OCI-LY7 (cell line): Measurements from ENCODE around the gene PPBP. TPM values are rescaled to one million over a fixed set of nuclear protein-coding genes. Genes with fewer than 3 reads are reported as not detected.
"Not testable (repeated sequence)": the region's sequence is repeated elsewhere in the genome, so short reads cannot be mapped to it uniquely, and the experiment has no call there.

ENCODE experiments used
- BruUV-seq: library from RNA; stranded (reverse); fragments of 400-500 nt; replicated peaks from 2 replicates; lab custom pipeline; 2021; lab: Mats Ljungman, UMichigan
- CTCF ChIA-PET: fragments of 300-600 bp; sonication (Branson Sonifier 250); formaldehyde crosslinking; loops from one replicate; lab custom pipeline; 2022; ENCODE audit warnings: antibody characterized with exemption; ENCODE audit not compliant: unreplicated experiment; lab: Charles Lee
- POLR2A ChIA-PET: fragments of 300-600 bp; sonication (Branson Sonifier 250); formaldehyde crosslinking; loops from one replicate; lab custom pipeline; 2022; ENCODE audit warnings: antibody characterized with exemption; lab: Charles Lee
- DNase-seq: peaks from one replicate; pipeline ENCODE4 v3.0.0-alpha.2; 2015; ENCODE audit warnings: low spot score
- H2AFZ ChIP-seq: fragments of 200-600 bp; sonication (generic), shearing (Covaris generic); 2 replicates; pipeline ENCODE4 v1.6.1; 2014; ENCODE audit warnings: mild to moderate bottlenecking, antibody characterized with exemption, low read length, moderate library complexity
- H3K27ac ChIP-seq: fragments of 200-600 bp; sonication (generic); 2 replicates; pipeline ENCODE4 v1.5.1; 2014; ENCODE audit warnings: mixed run types, low read depth, mild to moderate bottlenecking, moderate library complexity, low read length, inconsistent platforms; ENCODE audit not compliant: poor library complexity, severe bottlenecking
- H3K36me3 ChIP-seq: fragments of 200-600 bp; sonication (generic); 2 replicates; pipeline ENCODE4 v1.6.1; 2014; ENCODE audit warnings: mild to moderate bottlenecking, antibody characterized with exemption, low read length, moderate library complexity, mixed read lengths; ENCODE audit not compliant: insufficient read depth
- H3K4me1 ChIP-seq: fragments of 200-600 bp; sonication (generic); 2 replicates; pipeline ENCODE4 v1.5.1; 2014; ENCODE audit warnings: mild to moderate bottlenecking, low read length; ENCODE audit not compliant: insufficient read depth, poor library complexity, severe bottlenecking
- H3K4me2 ChIP-seq: fragments of 200-600 bp; sonication (generic); 2 replicates; pipeline ENCODE4 v1.6.1; 2014; ENCODE audit warnings: mild to moderate bottlenecking, low read length
- H3K4me3 ChIP-seq: fragments of 200-600 bp; sonication (generic); 2 replicates; pipeline ENCODE4 v1.5.1; 2014; ENCODE audit warnings: mild to moderate bottlenecking, low read depth, low read length; ENCODE audit not compliant: poor library complexity, severe bottlenecking
- H3K79me2 ChIP-seq: fragments of 200-600 bp; sonication (generic); 2 replicates; pipeline ENCODE4 v1.6.1; 2016; ENCODE audit warnings: low read depth, mild to moderate bottlenecking, low read length, moderate library complexity, mixed read lengths; ENCODE audit not compliant: insufficient read depth
- H3K9me2 ChIP-seq: fragments of 200-600 bp; sonication (generic); 2 replicates; pipeline ENCODE4 v1.6.1; 2016; ENCODE audit warnings: mild to moderate bottlenecking, low read length, mixed read lengths; ENCODE audit not compliant: insufficient read depth
- H3K9me3 ChIP-seq: fragments of 200-600 bp; sonication (generic); 2 replicates; pipeline ENCODE4 v1.6.1; 2014; ENCODE audit warnings: mild to moderate bottlenecking, mixed run types, low read length, mixed read lengths
- H4K20me1 ChIP-seq: fragments of 200-600 bp; sonication (generic); 2 replicates; pipeline ENCODE4 v1.6.1; 2014; ENCODE audit warnings: mild to moderate bottlenecking, antibody characterized with exemption, low read length, moderate library complexity, mixed read lengths; ENCODE audit not compliant: insufficient read depth
- CTCF ChIP-seq: fragments of 200-600 bp; sonication (generic); conservative IDR thresholded peaks from 2 replicates; pipeline ENCODE4 v1.5.1; 2014; ENCODE audit warnings: mild to moderate bottlenecking, antibody characterized with exemption, low read length, moderate library complexity, mixed read lengths
- EZH2phosphoT487 ChIP-seq: fragments of 200-600 bp; sonication (generic); IDR thresholded peaks from 2 replicates; pipeline ENCODE4 v1.6.1; 2018; ENCODE audit warnings: low read depth, borderline replicate concordance, mild to moderate bottlenecking, mixed run types, antibody characterized with exemption, low read length, moderate library complexity, mixed read lengths
- intact Hi-C: fragments of 100-400 bp; cut with micrococcal nuclease; formaldehyde crosslinking; loops from one replicate; pipeline ENCODE4 v1.10.0; 2022; ENCODE audit not compliant: unreplicated experiment
- total RNA-seq, 2 experiments: library from RNA; depleted of rRNA in 1 of 2; stranded (reverse); fragments of >200 nt in 1 of 2; shearing (Covaris generic) in 1 of 2; gene quantifications; 2 replicates each; pipeline ENCODE4 v1.2.3, GENCODE V29; 2014 to 2022

Gene PPBP
- total RNA-seq, 2 experiments from 2014 or later = not detected

DNA sequence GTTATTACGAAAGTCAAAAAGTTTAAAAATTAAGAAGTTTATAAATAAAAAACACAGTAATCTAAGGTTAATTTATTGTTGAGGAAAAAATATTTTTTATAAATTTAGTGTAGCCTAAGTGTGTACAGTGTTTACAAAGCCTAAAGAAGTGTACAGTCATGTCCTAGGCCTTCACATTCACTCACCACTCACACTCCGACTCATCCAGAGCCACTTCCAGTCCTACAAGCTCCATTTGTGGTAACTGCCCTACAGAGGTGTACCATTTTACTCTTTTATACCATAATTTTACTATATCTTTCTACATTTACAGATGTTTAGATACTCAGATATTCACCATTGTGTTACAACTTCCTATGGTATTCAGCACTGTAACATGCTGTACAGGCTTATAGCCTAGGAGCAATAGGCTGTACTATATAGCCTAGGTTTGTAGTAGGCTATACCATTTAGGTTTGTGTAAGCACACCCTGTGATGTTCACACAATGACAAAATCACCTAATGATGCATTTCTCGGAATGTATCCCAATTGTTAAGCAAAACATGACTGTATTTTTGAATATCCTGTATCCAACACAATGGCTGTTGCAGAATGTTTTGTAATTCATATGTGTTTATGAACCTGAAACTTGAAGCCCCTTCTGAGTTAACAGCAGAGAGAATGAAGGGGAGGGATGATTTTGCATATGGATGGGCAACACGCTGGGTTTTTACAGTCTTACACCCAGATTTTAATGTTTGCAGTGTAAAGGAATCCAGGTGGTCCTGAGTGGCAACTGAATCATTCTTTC, 3.1 kb downstream of the PPBP start:
- H3K4me1 ChIP-seq = no peaks in the 10 kb centered on the region
- TF ChIP-seq CTCF (no peak), EZH2phosphoT487 (no peak)
- DNase-seq = no peak
- H3K27ac ChIP-seq = no peak overlapping the region
- no peaks in the 10 kb centered on the region for H3K9me2 ChIP-seq
- no peak overlapping the region for H3K4me2 ChIP-seq
- H4K20me1 ChIP-seq = no peaks in the 10 kb centered on the region
- no peaks in the 10 kb centered on the region for H3K36me3 ChIP-seq
- CTCF ChIA-PET = no interaction called here
- H3K79me2 ChIP-seq = no peaks in the 10 kb centered on the region
- intact Hi-C loops = no loop called here
- POLR2A ChIA-PET = interaction anchor here (2.3 kb wide), 1 partner anchor 10 kb away, joined by 10 read pairs; no protein-coding TSS in a partner anchor
- no peak overlapping the region for H3K4me3 ChIP-seq
- no peaks in the 10 kb centered on the region for H3K9me3 ChIP-seq
- H2AFZ ChIP-seq = no peak overlapping the region
- BruUV-seq = no TSS peak

DNA sequence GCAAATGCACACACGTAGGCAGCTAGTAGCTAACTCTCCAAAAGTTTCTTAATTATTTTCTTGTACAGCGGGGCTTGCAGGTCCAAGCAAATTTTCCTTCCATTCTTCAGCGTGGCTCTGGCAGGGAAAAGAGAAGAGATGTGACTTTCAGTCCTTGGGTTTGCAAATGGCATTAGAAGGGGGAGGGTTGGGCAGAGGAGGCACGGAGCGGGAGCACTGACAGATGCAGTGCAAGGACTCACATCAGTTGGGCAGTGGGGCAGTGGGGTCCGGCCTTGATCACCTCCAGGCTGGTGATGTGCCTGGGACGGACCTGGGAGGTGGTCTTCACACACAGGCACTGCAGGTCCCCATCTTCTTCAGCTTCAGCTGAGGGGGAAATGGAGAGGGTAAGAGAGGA, 6.8 kb downstream of the PPBP start:
- H3K4me3 ChIP-seq, H4K20me1 ChIP-seq, intact Hi-C loops, H2AFZ ChIP-seq, H3K9me3 ChIP-seq, H3K9me2 ChIP-seq, H3K27ac ChIP-seq, BruUV-seq, POLR2A ChIA-PET, DNase-seq, H3K4me2 ChIP-seq, H3K79me2 ChIP-seq, CTCF ChIA-PET, H3K4me1 ChIP-seq, H3K36me3 ChIP-seq: not testable (repeated sequence)

- TF ChIP-seq EZH2phosphoT487 (no peak), CTCF (no peak)
- Histone ChIP-seq H3K36me3 (no peaks in the 10 kb centered on the region), H3K79me2 (no peaks in the 10 kb centered on the region), H3K4me2 (no peak overlapping the region), H3K27ac (no peak overlapping the region), H2AFZ (no peak overlapping the region), H3K4me3 (no peak overlapping the region), H3K9me3 (no peaks in the 10 kb centered on the region), H3K4me1 (no peaks in the 10 kb centered on the region), H3K9me2 (no peaks in the 10 kb centered on the region), H4K20me1 (no peaks in the 10 kb centered on the region)
- intact Hi-C loops = no loop called here
- no TSS peak for BruUV-seq
- ChIA-PET POLR2A (interaction anchor here (1.6 kb wide), 1 partner anchor 31 kb away, joined by 4 read pairs; no protein-coding TSS in a partner anchor), CTCF (no interaction called here)
- no peak for DNase-seq
Observed at GRCh38 chr4:73979407-73979957, 8.5 kb downstream of the PPBP start.
